Tibial nerve (tissue), 4 donors: ENCODE data around the gene LRG1. TPM values are rescaled to one million over a fixed set of nuclear protein-coding genes. Genes with fewer than 3 reads are reported as not detected.

Experiments used
- DNase-seq, 2 donors: peaks; one replicate each; pipeline ENCODE4 v3.0.0-alpha.2; 2019; ENCODE audit warnings: low spot score in 2 of 2
- H3K27ac ChIP-seq, 4 donors: fragments of 200-600 bp; sonication (generic) in 3 of 4; one replicate each; pipeline ENCODE4 v1.5.1; 2017 to 2019; ENCODE audit warnings: mild to moderate bottlenecking in 1 of 4
- H3K27me3 ChIP-seq, 2 donors: fragments of 200-600 bp; sonication (generic) in 1 of 2; one replicate each; pipeline versions ENCODE4 v1.5.1 to v1.6.0; 2017 to 2019
- H3K36me3 ChIP-seq, 3 donors: fragments of 200-600 bp; sonication (generic); one replicate each; pipeline ENCODE4 v1.5.1; 2018 to 2019
- H3K4me1 ChIP-seq, 4 donors: fragments of 200-600 bp; sonication (generic) in 3 of 4; one replicate each; pipeline ENCODE4 v1.5.1; 2017 to 2019
- H3K4me3 ChIP-seq, 4 donors: fragments of 200-600 bp; sonication (generic) in 3 of 4; one replicate each; pipeline ENCODE4 v1.5.1; 2017 to 2019; ENCODE audit warnings: mild to moderate bottlenecking in 1 of 4, moderate library complexity in 1 of 4
- H3K9me3 ChIP-seq, 4 donors: fragments of 200-600 bp; sonication (generic) in 3 of 4; one replicate each; pipeline ENCODE4 v1.5.1; 2017 to 2019
- CTCF ChIP-seq, 5 experiments: fragments of 200-600 bp in 3 of 5; fragments of 450-650 bp in 2 of 5; sonication (generic) in 3 of 5; IDR thresholded peaks; one replicate each; pipeline ENCODE4 v1.5.1; 2016 to 2019; ENCODE audit warnings: antibody characterized with exemption in 5 of 5, mild to moderate bottlenecking in 3 of 5, moderate library complexity in 2 of 5
- EP300 ChIP-seq, 2 donors: sonication (generic); formaldehyde crosslinking; IDR thresholded peaks; one replicate each; pipeline ENCODE4 v1.6.1; 2017; ENCODE audit warnings: antibody characterized with exemption in 2 of 2, mild to moderate bottlenecking in 1 of 2
- POLR2A ChIP-seq, 2 donors: fragments of 450-650 bp; IDR thresholded peaks; one replicate each; pipeline ENCODE4 v1.6.1; 2017; ENCODE audit warnings: antibody characterized with exemption in 2 of 2, mild to moderate bottlenecking in 2 of 2, moderate library complexity in 2 of 2
- WGBS, 2 donors: methylation state at CpG; one replicate each; pipeline ENCODE4 v1.1.5; 2018; 5-methylcytosine and 5-hydroxymethylcytosine counted together
- total RNA-seq, 4 donors: library from RNA; depleted of rRNA; stranded (reverse); fragments of >200 nt; gene quantifications; one replicate each; pipeline ENCODE4 v1.1.0, GENCODE V29; 2016

Gene LRG1
- total RNA-seq, 4 donors from 2014 or later = 0.66 to 2.5 (median 1.4) TPM

DNA sequence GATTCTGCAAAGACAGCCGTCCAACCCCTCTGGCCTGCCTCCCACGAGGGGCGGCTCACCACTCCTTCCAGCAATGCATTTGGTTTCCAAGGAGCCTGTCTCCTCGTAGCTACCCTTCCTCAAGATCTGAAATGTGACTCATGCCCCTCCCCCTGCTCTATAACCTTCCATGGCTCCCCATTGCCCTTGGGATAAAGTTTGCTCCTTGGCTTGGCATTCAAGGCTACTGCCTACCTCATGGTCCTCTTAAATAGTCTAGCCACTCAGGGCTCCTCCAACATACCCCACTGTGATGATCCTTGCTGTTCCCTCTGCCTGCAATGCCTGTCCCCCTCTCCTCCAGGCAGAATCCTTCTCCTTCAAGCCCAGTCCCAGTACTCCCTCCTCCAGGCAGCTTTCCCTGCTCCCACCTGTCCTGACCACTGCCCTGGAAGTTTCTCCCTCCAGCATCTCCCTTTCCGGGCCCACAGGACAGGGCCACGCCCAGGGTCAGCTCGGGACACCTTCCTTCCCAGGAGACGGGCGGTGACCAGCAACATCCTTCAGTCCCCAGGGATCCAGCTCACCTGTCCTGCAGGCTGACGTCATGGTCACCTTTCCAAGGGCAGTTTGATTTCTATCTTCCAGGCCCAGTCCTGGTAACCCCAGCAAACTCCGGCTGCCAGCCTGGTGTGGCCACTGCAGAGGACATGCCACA lies 38.9 kb upstream of the LRG1 start:
- TF ChIP-seq POLR2A (IDR thresholded peaks at IDR 0.05) = no peak
- TF ChIP-seq EP300 (IDR thresholded peaks at IDR 0.05) = no peak
- TF ChIP-seq CTCF (IDR thresholded peaks at IDR 0.05) = no peak
- Histone ChIP-seq H3K4me1 (peaks cover 0 to 36% (median 9%) of the 10 kb centered on the region in 4 donors), H3K36me3 (no peaks in the 10 kb centered on the region), H3K27ac (no peak overlapping the region), H3K4me3 (no peak overlapping the region), H3K27me3 (peaks cover 0 to 76% of the 10 kb centered on the region in 2 donors), H3K9me3 (no peaks in the 10 kb centered on the region)
- WGBS, 2 donors = 57 to 64% methylated on average over 9 to 11 of the region's 11 CpGs
- no peak for DNase-seq

GRCh38 chr19:4577020-4577782 lies 37.4 kb upstream of the LRG1 start:
- no peaks in the 10 kb centered on the region for H3K36me3 ChIP-seq
- no peak overlapping the region for H3K4me3 ChIP-seq
- no peak for DNase-seq
- TF ChIP-seq CTCF (IDR thresholded peaks at IDR 0.05) = no peak
- TF ChIP-seq EP300 (IDR thresholded peaks at IDR 0.05) = no peak
- no peak for TF ChIP-seq POLR2A (IDR thresholded peaks at IDR 0.05)
- H3K27ac ChIP-seq = no peak overlapping the region
- 83 to 88% methylated on average over 5 of the region's 5 CpGs for WGBS, 2 donors
- H3K27me3 ChIP-seq = peaks cover 0 to 65% of the 10 kb centered on the region in 2 donors
- no peaks in the 10 kb centered on the region for H3K9me3 ChIP-seq
- peaks cover 0 to 31% (median 9%) of the 10 kb centered on the region in 4 donors for H3K4me1 ChIP-seq

DNA sequence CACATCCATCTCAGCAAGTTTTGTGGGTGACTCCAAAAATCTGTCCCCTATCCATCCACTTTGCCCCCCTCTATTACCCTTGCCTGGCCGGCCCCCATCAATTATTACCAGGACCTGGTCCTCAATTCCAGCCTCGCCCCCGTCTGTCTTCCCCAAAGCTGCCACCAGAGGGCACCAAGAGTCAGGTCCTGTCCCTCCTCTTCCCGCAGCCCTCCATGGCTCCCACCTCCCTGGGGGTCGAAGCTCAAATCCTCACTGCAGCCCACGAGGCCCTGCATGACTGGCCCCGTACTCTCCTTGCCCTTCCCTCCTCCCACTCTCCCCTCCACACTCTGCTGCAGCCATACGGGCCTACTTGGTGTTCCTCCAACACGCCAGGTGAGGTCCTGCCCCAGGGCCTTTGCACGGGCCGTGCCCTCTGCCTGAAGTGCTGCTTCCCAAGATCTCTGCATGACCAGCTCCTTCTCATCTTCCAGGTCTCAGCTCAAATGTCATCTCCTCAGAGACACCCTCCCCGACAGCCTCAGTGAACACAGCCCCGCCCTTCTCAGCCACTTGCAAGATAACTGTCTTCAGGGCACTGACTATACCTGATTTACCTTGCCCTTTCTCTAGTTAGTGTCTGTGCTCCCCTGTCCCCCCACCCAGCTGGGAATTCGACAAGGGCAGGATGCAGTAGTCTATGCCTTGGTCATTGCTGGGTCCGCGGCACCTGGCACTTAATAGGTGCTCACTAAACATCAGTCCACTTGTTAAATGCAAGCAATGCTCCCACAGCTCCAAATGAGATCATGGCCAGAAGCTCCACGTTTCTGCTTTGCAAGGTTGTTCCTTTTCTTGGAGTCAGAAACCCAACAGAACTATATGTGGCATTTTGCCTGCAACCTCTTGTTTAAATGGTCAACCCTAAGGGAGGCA lies 36.4 kb upstream of the LRG1 start:
- WGBS, 2 donors = 54 to 57% methylated on average over 17 of the region's 17 CpGs
- peaks cover 0 to 59% of the 10 kb centered on the region in 2 donors for H3K27me3 ChIP-seq
- TF ChIP-seq POLR2A (IDR thresholded peaks at IDR 0.05) = no peak
- peak; percentile 54 to 79 (median 62) for TF ChIP-seq CTCF (IDR thresholded peaks at IDR 0.05)
- peaks cover 0 to 32% (median 9%) of the 10 kb centered on the region in 4 donors for H3K4me1 ChIP-seq
- no peaks in the 10 kb centered on the region for H3K9me3 ChIP-seq
- peak overlapping the region in 2 of 4 donors; percentile 14 to 73 for H3K27ac ChIP-seq
- DNase-seq = peak; percentile 56 to 78
- no peaks in the 10 kb centered on the region for H3K36me3 ChIP-seq
- no peak overlapping the region for H3K4me3 ChIP-seq

DNA sequence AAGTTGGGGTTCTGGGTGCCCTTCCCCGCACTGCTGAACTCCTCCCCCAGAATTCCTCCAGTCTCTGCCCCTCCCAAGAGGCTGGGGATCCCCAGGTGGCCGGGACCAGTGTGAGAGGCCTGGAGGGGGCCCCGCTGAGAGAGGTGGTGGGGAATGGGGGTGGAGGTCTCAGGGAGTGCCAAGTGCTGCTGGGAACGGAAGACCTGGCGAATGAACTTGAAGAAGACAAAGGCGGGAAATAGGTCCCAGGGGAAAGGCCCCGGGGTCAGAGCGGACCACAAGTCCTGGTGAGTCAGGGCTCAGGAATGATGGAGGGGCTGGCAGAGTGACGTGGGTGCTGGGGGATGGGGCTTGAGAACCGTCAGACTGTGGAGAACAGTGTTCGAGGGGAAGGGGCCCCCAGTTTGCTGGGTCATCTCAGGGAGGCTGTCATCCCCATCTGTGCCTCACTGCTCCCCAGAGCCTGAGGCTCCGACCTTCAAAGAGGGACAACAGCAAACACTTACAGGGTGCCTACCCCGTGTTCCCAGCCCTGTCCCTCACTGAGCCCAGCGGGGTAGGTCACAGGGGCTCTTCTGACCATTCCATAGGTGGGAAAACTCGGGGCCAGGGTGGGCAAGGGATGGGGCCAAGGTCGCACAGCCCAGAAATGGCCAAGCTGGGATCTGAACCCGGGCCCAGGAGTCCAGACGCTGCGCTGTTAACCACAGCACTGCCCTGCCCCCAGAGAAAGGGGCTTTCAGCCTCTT lies 35.6 kb upstream of the LRG1 start:
- DNase-seq = peak in 1 of 2 donors; percentile 64
- Histone ChIP-seq H3K9me3 (no peaks in the 10 kb centered on the region), H3K4me3 (no peak overlapping the region), H3K36me3 (no peaks in the 10 kb centered on the region), H3K27ac (peak overlapping the region in 3 of 4 donors; percentile 14 to 73 (median 22)), H3K4me1 (peaks cover 0 to 24% (median 8%) of the 10 kb centered on the region in 4 donors), H3K27me3 (peaks cover 0 to 51% of the 10 kb centered on the region in 2 donors)
- TF ChIP-seq EP300 (IDR thresholded peaks at IDR 0.05) (peak; percentile 38 to 84), CTCF (IDR thresholded peaks at IDR 0.05) (no peak)
- 12 to 21% methylated on average over 19 of the region's 19 CpGs for WGBS, 2 donors
